SK-N-MC (cell line): ENCODE results near the gene TST.

Experiments
- EZH2 ChIP-seq: fragments of 200-600 bp; sonication (generic); IDR thresholded peaks from one replicate; pipeline ENCODE4 v1.6.1; 2017; ENCODE audit warnings: antibody characterized with exemption
- FOXP2 ChIP-seq: optimal IDR thresholded peaks from 2 replicates; pipeline ENCODE3; 2011; ENCODE audit warnings: mild to moderate bottlenecking, moderate library complexity; ENCODE audit not compliant: insufficient read depth; ENCODE audit errors: extremely low read length, control extremely low read depth

GRCh38 chr22:37014415-37014806 is 4.8 kb downstream of the TST start:
- TF ChIP-seq EZH2 (no peak), FOXP2 (no peak)
